HCT116 (cell line): Measurements from ENCODE around the gene SLC16A1. TPM values are rescaled to one million over a fixed set of nuclear protein-coding genes. Genes with fewer than 3 reads are reported as not detected.

Source experiments
- ATAC-seq: fragments of 200-7000 bp; cut with Tn5 transposase; 2 replicates; pipeline ENCODE4 v1.9.1; 2020; ENCODE audit warnings: mild to moderate bottlenecking, moderate library complexity
- BruUV-seq: library from RNA; stranded (reverse); fragments of 400-500 nt; replicated peaks from 2 replicates; lab custom pipeline; 2021; lab: Mats Ljungman, UMichigan
- CTCF ChIA-PET: fragments of 300-600 bp; sonication (Branson Sonifier 250); formaldehyde crosslinking; loops from one replicate; lab custom pipeline; 2021; ENCODE audit warnings: antibody characterized with exemption; lab: Charles Lee
- POLR2A ChIA-PET: fragments of 300-600, 350-600 bp; sonication (Branson Sonifier 250); formaldehyde crosslinking; loops from one replicate; lab custom pipeline; 2021; ENCODE audit warnings: antibody characterized with exemption; lab: Charles Lee
- RAD21 ChIA-PET, 2 experiments: fragments of 300-600 bp; sonication (Branson Sonifier 250); formaldehyde crosslinking; loops; one replicate each; lab custom pipeline; 2023; ENCODE audit warnings: low total read pairs in 2 of 2; ENCODE audit not compliant: uncharacterized antibody in 2 of 2, unreplicated experiment in 2 of 2, low non-redundant PET in 1 of 2; lab: Charles Lee
- DNase-seq: peaks from one replicate; pipeline ENCODE4 v3.0.0-alpha.2; 2010; ENCODE audit warnings: low read depth, low spot score
- H2AFZ ChIP-seq: fragments of 200-600 bp; shearing (Covaris generic), sonication (generic); 2 replicates; pipeline ENCODE4 v1.6.1; 2017; ENCODE audit warnings: low read depth, mixed run types, mixed read lengths, antibody characterized with exemption, low read length; ENCODE audit not compliant: poor library complexity, severe bottlenecking
- H3K27ac ChIP-seq: 2 replicates; pipeline ENCODE4 v1.5.1; 2012; ENCODE audit warnings: low read depth, low read length
- H3K27me3 ChIP-seq: fragments of 200-600 bp; sonication (generic); 2 replicates; pipeline ENCODE4 v1.6.1; 2016; ENCODE audit warnings: mixed run types, low read length, mixed read lengths; ENCODE audit not compliant: insufficient read depth
- H3K36me3 ChIP-seq, 2 experiments: fragments of 200-500 bp in 1 of 2; fragments of 200-600 bp in 1 of 2; sonication (Bioruptor generic) in 1 of 2; sonication (generic) in 1 of 2; 2 replicates each; pipeline versions ENCODE4 v1.5.1 to v1.6.1; 2014 to 2016; ENCODE audit warnings: low read length in 2 of 2, inconsistent platforms in 1 of 2, mixed read lengths in 1 of 2, mixed run types in 1 of 2; ENCODE audit not compliant: insufficient read depth in 2 of 2, control insufficient read depth in 1 of 2
- H3K4me1 ChIP-seq, 2 experiments: fragments of 200-600 bp in 1 of 2; sonication (generic) in 1 of 2; 2 replicates each; pipeline versions ENCODE4 v1.5.1 to v1.6.1; 2012 to 2017; ENCODE audit warnings: low read length in 2 of 2, inconsistent platforms in 1 of 2, mild to moderate bottlenecking in 1 of 2, mixed read lengths in 1 of 2, mixed run types in 1 of 2, moderate library complexity in 1 of 2; ENCODE audit not compliant: insufficient read depth in 2 of 2, control insufficient read depth in 1 of 2
- H3K4me2 ChIP-seq: fragments of 200-600 bp; sonication (generic); 2 replicates; pipeline ENCODE4 v1.6.1; 2017; ENCODE audit warnings: mixed run types, low read length, mixed read lengths
- H3K4me3 ChIP-seq, 2 experiments: fragments of 200-600 bp in 1 of 2; sonication (generic) in 1 of 2; replicated peaks in 1 of 2; 2 replicates each; pipeline ENCODE4 v1.5.1; 2011 to 2016; ENCODE audit warnings: low read length in 2 of 2, control low read depth in 1 of 2, low read depth in 1 of 2, mild to moderate bottlenecking in 1 of 2, mixed read lengths in 1 of 2, mixed run types in 1 of 2
- H3K79me2 ChIP-seq: fragments of 200-600 bp; sonication (generic); 2 replicates; pipeline ENCODE4 v1.6.1; 2017; ENCODE audit warnings: mild to moderate bottlenecking, mixed run types, low read length, moderate library complexity, mixed read lengths; ENCODE audit not compliant: insufficient read depth
- H3K9ac ChIP-seq: fragments of 200-600 bp; sonication (generic); 2 replicates; pipeline ENCODE4 v1.6.1; 2016; ENCODE audit warnings: low read length, mixed read lengths
- H3K9me2 ChIP-seq: fragments of 200-600 bp; sonication (generic), shearing (Covaris generic); 2 replicates; pipeline ENCODE4 v1.6.1; 2017; ENCODE audit warnings: mixed run types, mild to moderate bottlenecking, moderate library complexity; ENCODE audit not compliant: insufficient read depth
- H3K9me3 ChIP-seq, 2 experiments: fragments of 200-500 bp in 1 of 2; fragments of 200-600 bp in 1 of 2; sonication (Bioruptor generic) in 1 of 2; sonication (generic) in 1 of 2; 2 replicates each; pipeline ENCODE4 v1.6.1; 2014 to 2017; ENCODE audit warnings: low read length in 2 of 2, mixed read lengths in 2 of 2, inconsistent platforms in 1 of 2, low read depth in 1 of 2, mild to moderate bottlenecking in 1 of 2, mixed run types in 1 of 2, moderate library complexity in 1 of 2; ENCODE audit not compliant: control insufficient read depth in 1 of 2, insufficient read depth in 1 of 2
- H4K20me1 ChIP-seq: fragments of 200-600 bp; sonication (generic), shearing (Covaris generic); 2 replicates; pipeline ENCODE4 v1.6.1; 2017; ENCODE audit warnings: mixed run types, mild to moderate bottlenecking, moderate library complexity; ENCODE audit not compliant: insufficient read depth
- CEBPB ChIP-seq: IDR thresholded peaks from 2 replicates; pipeline ENCODE4 v1.6.1; 2012; ENCODE audit warnings: low read depth
- EGR1 ChIP-seq: IDR thresholded peaks from 2 replicates; pipeline ENCODE4 v1.6.1; 2012; ENCODE audit warnings: low read depth
- ELF1 ChIP-seq: IDR thresholded peaks from 2 replicates; pipeline ENCODE4 v1.6.1; 2012; ENCODE audit warnings: low read depth, borderline replicate concordance
- EZH2 ChIP-seq: fragments of 200-600 bp; sonication (generic); IDR thresholded peaks from 2 replicates; pipeline ENCODE4 v1.6.1; 2017; ENCODE audit warnings: antibody characterized with exemption, mixed run types
- EZH2phosphoT487 ChIP-seq: fragments of 200-600 bp; IDR thresholded peaks from 2 replicates; pipeline ENCODE4 v1.6.1; 2018; ENCODE audit warnings: antibody characterized with exemption, borderline replicate concordance
- FOSL1 ChIP-seq: IDR thresholded peaks from 2 replicates; pipeline ENCODE4 v1.6.1; 2012; ENCODE audit warnings: low read depth
- POLR2AphosphoS5 ChIP-seq: IDR thresholded peaks from 2 replicates; pipeline ENCODE4 v1.6.1; 2011; ENCODE audit warnings: mild to moderate bottlenecking, low read depth, low read length, moderate library complexity
- SP1 ChIP-seq: IDR thresholded peaks from 2 replicates; pipeline ENCODE4 v1.6.1; 2012; ENCODE audit warnings: low read depth
- TCF7L2 ChIP-seq: IDR thresholded peaks from 2 replicates; pipeline ENCODE4 v1.7.0; 2011; ENCODE audit warnings: borderline replicate concordance, inconsistent platforms; ENCODE audit not compliant: insufficient read depth, insufficient read length; ENCODE audit errors: extremely low read depth
- intact Hi-C: fragments of 100-400 bp; cut with micrococcal nuclease; formaldehyde crosslinking; loops from 2 replicates; pipeline ENCODE4 v1.10.0; 2022
- total RNA-seq: library from RNA; stranded (reverse); gene quantifications from one replicate; pipeline ENCODE4 v1.2.1, GENCODE V29; 2021; ENCODE audit not compliant: unreplicated experiment
- TF ChIP-seq, protein P1 (sequence below): IDR thresholded peaks from 2 replicates; pipeline ENCODE4 v1.6.1; 2012; ENCODE audit warnings: low read depth
- TF ChIP-seq, protein P2 (sequence below): IDR thresholded peaks from 2 replicates; pipeline ENCODE4 v1.6.1; 2011; ENCODE audit warnings: mild to moderate bottlenecking, low read length, moderate library complexity; ENCODE audit not compliant: insufficient replicate concordance; ENCODE audit errors: extremely low read depth

SLC16A1 gene
- total RNA-seq, 1 experiment from 2014 or later: 96.7 TPM

GRCh38 chr1:112937495-112937894, 18.5 kb downstream of the SLC16A1 start:
- peaks cover 3% of the 10 kb centered on the region; the same call in 1 of the 2 replicates for H4K20me1 ChIP-seq
- no peaks in the 10 kb centered on the region for H3K36me3 ChIP-seq
- peaks cover 23 to 26% of the 10 kb centered on the region in 2 experiments for H3K4me1 ChIP-seq
- H3K4me3 ChIP-seq: no peak overlapping the region
- CTCF ChIA-PET: interaction anchor here (2.4 kb wide), 1 partner anchor 135 kb away, joined by 8 read pairs; the partner anchor contains the start of gene LRIG2
- H3K9me3 ChIP-seq: no peaks in the 10 kb centered on the region
- RAD21 ChIA-PET: interaction anchor here in 1 of 2 experiments (0.9 kb wide), 1 partner anchor 10 kb away, joined by 3 read pairs; no protein-coding TSS in a partner anchor
- H3K9me2 ChIP-seq: no peaks in the 10 kb centered on the region
- no peak overlapping the region for H3K4me2 ChIP-seq
- DNase-seq: no peak
- no peaks in the 10 kb centered on the region for H3K27me3 ChIP-seq
- no peak overlapping the region for H3K27ac ChIP-seq
- TF ChIP-seq EZH2phosphoT487 (no peak), EZH2 (no peak), CEBPB (no peak), ELF1 (no peak), SP1 (no peak), FOSL1 (no peak), TCF7L2 (no peak), POLR2AphosphoS5 (no peak), EGR1 (no peak)
- TF ChIP-seq, protein P1, sequence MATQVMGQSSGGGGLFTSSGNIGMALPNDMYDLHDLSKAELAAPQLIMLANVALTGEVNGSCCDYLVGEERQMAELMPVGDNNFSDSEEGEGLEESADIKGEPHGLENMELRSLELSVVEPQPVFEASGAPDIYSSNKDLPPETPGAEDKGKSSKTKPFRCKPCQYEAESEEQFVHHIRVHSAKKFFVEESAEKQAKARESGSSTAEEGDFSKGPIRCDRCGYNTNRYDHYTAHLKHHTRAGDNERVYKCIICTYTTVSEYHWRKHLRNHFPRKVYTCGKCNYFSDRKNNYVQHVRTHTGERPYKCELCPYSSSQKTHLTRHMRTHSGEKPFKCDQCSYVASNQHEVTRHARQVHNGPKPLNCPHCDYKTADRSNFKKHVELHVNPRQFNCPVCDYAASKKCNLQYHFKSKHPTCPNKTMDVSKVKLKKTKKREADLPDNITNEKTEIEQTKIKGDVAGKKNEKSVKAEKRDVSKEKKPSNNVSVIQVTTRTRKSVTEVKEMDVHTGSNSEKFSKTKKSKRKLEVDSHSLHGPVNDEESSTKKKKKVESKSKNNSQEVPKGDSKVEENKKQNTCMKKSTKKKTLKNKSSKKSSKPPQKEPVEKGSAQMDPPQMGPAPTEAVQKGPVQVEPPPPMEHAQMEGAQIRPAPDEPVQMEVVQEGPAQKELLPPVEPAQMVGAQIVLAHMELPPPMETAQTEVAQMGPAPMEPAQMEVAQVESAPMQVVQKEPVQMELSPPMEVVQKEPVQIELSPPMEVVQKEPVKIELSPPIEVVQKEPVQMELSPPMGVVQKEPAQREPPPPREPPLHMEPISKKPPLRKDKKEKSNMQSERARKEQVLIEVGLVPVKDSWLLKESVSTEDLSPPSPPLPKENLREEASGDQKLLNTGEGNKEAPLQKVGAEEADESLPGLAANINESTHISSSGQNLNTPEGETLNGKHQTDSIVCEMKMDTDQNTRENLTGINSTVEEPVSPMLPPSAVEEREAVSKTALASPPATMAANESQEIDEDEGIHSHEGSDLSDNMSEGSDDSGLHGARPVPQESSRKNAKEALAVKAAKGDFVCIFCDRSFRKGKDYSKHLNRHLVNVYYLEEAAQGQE: no peak
- TF ChIP-seq, protein P2, sequence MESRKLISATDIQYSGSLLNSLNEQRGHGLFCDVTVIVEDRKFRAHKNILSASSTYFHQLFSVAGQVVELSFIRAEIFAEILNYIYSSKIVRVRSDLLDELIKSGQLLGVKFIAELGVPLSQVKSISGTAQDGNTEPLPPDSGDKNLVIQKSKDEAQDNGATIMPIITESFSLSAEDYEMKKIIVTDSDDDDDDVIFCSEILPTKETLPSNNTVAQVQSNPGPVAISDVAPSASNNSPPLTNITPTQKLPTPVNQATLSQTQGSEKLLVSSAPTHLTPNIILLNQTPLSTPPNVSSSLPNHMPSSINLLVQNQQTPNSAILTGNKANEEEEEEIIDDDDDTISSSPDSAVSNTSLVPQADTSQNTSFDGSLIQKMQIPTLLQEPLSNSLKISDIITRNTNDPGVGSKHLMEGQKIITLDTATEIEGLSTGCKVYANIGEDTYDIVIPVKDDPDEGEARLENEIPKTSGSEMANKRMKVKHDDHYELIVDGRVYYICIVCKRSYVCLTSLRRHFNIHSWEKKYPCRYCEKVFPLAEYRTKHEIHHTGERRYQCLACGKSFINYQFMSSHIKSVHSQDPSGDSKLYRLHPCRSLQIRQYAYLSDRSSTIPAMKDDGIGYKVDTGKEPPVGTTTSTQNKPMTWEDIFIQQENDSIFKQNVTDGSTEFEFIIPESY: no peak
- no peak overlapping the region for H2AFZ ChIP-seq
- POLR2A ChIA-PET: interaction anchor here (2.7 to 3.4 kb wide), 2 partner anchors 16 to 19 kb away, joined by 10 to 25 read pairs; partner anchors contain the start of gene SLC16A1
- H3K79me2 ChIP-seq: peaks cover 100% of the 10 kb centered on the region
- ATAC-seq: no peak
- H3K9ac ChIP-seq: no peak overlapping the region
- no TSS peak for BruUV-seq
- intact Hi-C loops: no loop called here
